H1 (cell line): Measurements from ENCODE around the gene WASL.

Experiments
- ATF2 ChIP-seq: IDR thresholded peaks from 2 replicates; pipeline ENCODE4 v1.6.1; 2012; ENCODE audit warnings: low read length, inconsistent platforms
- CBX5 ChIP-seq: fragments of 300-800, 300-1000 bp; sonication (generic); IDR thresholded peaks from 2 replicates; pipeline ENCODE4 v1.7.1; 2016; ENCODE audit warnings: antibody characterized with exemption, low read length, low read depth
- CHD1 ChIP-seq: IDR thresholded peaks from 2 replicates; pipeline ENCODE4 v1.6.1; 2012; ENCODE audit warnings: low read depth, low read length, improper control_type of control experiment
- CHD7 ChIP-seq: fragments of 300-600 bp; sonication (generic); IDR thresholded peaks from 2 replicates; pipeline ENCODE4 v1.7.1; 2012; ENCODE audit warnings: low read length, moderate library complexity, mild to moderate bottlenecking, inconsistent platforms; ENCODE audit not compliant: insufficient replicate concordance
- CREB1 ChIP-seq: IDR thresholded peaks from 2 replicates; pipeline ENCODE4 v1.6.1; 2012; ENCODE audit warnings: inconsistent platforms
- CTCF ChIP-seq, 3 experiments: IDR thresholded peaks; 1 replicate in 2 of 3; 2 replicates in 1 of 3; pipeline versions ENCODE4 v1.5.1 to v1.6.1; 2011; ENCODE audit warnings: low read length in 3 of 3, mild to moderate bottlenecking in 3 of 3, inconsistent platforms in 2 of 3, low read depth in 1 of 3, moderate library complexity in 1 of 3; ENCODE audit not compliant: insufficient read depth in 1 of 3; ENCODE audit errors: control extremely low read depth in 1 of 3
- EP300 ChIP-seq, 2 experiments: IDR thresholded peaks; 1 replicate in 1 of 2; 2 replicates in 1 of 2; pipeline ENCODE4 v1.6.1; 2011 to 2012; ENCODE audit warnings: low read depth in 2 of 2, low read length in 2 of 2, mild to moderate bottlenecking in 2 of 2, borderline replicate concordance in 1 of 2, inconsistent platforms in 1 of 2, moderate library complexity in 1 of 2
- GABPA ChIP-seq: IDR thresholded peaks from 2 replicates; pipeline ENCODE4 v1.6.1; 2011; ENCODE audit warnings: mild to moderate bottlenecking, low read length, moderate library complexity, borderline replicate concordance; ENCODE audit not compliant: insufficient read depth
- JUN ChIP-seq: IDR thresholded peaks from 2 replicates; pipeline ENCODE4 v1.6.1; 2011; ENCODE audit warnings: low read depth, mild to moderate bottlenecking, improper control_type of control experiment, low read length
- POLR2A ChIP-seq, 2 experiments: IDR thresholded peaks; 1 replicate in 1 of 2; 2 replicates in 1 of 2; pipeline ENCODE4 v1.6.1; 2011; ENCODE audit warnings: low read depth in 2 of 2, low read length in 2 of 2, mild to moderate bottlenecking in 2 of 2; ENCODE audit errors: control extremely low read depth in 1 of 2
- POLR2AphosphoS5 ChIP-seq: IDR thresholded peaks from 2 replicates; pipeline ENCODE4 v1.6.1; 2011; ENCODE audit warnings: low read depth, low read length
- SP1 ChIP-seq: IDR thresholded peaks from 2 replicates; pipeline ENCODE4 v1.6.1; 2011; ENCODE audit warnings: low read depth, low read length
- ZNF274 ChIP-seq: IDR thresholded peaks from 2 replicates; pipeline ENCODE4 v1.7.0; 2012; ENCODE audit warnings: low read length, borderline replicate concordance; ENCODE audit errors: extremely low read depth

GRCh38 chr7:123674399-123675180 is 74.2 kb downstream of the WASL start:
- no peak for TF ChIP-seq SP1
- no peak for TF ChIP-seq GABPA
- TF ChIP-seq CHD7, result no peak
- TF ChIP-seq ATF2, result no peak
- no peak for TF ChIP-seq POLR2A (IDR thresholded peaks at IDR 0.05; ENCODE audit: control extremely low read depth in 1 of 2, low read depth in 2 of 2, low read length in 2 of 2)
- no peak for TF ChIP-seq EP300 (IDR thresholded peaks at IDR 0.05; ENCODE audit: borderline replicate concordance in 1 of 2, low read depth in 2 of 2, low read length in 2 of 2)
- TF ChIP-seq CTCF (IDR thresholded peaks at IDR 0.05; ENCODE audit: control extremely low read depth in 1 of 3, insufficient read depth in 1 of 3, low read depth in 1 of 3, low read length in 3 of 3), result no peak
- TF ChIP-seq JUN, result no peak
- TF ChIP-seq POLR2AphosphoS5, result no peak
- TF ChIP-seq CHD1, result no peak
- no peak for TF ChIP-seq CBX5
- TF ChIP-seq ZNF274, result no peak
- TF ChIP-seq CREB1, result no peak
